ENCODE results near the gene CDR2L.

- TF ChIP-seq NFRKB (IDR thresholded peaks at IDR 0.05) (no peak), FOXK2 (IDR thresholded peaks at IDR 0.05) (no peak), HDGF (IDR thresholded peaks at IDR 0.05; ENCODE audit: borderline replicate concordance) (no peak), FOXM1 (IDR thresholded peaks at IDR 0.05; ENCODE audit: borderline replicate concordance) (no peak), FOXA1 (IDR thresholded peaks at IDR 0.05) (no peak), SP1 (IDR thresholded peaks at IDR 0.05) (no peak), BHLHE40 (IDR thresholded peaks at IDR 0.05; ENCODE audit: borderline replicate concordance) (no peak), SUZ12 (IDR thresholded peaks at IDR 0.05) (no peak), ARNT (IDR thresholded peaks at IDR 0.05) (no peak)
Measured at GRCh38 chr17:74972107-74972972, 15.1 kb upstream of the CDR2L start, which contains the start of gene HID1.
